Stimulated activated CD4-positive, alpha-beta T cell treated with anti-CD3 and anti-CD28 coated beads, Interleukin-12 subunit alpha, Interleukin-12 subunit beta, amount 100 ng/mL, for 48 hours (primary cell): ENCODE results near the gene COL23A1.
"Not testable (repeated sequence)": the region's sequence is repeated elsewhere in the genome, so short reads cannot be mapped to it uniquely, and the experiment has no call there.

Experiments used
- DNase-seq, 3 donors: peaks; one replicate each; pipeline ENCODE4 v3.0.0-alpha.2; 2020; ENCODE audit warnings: low read depth in 2 of 3, low spot score in 1 of 3

COL23A1 gene

DNA sequence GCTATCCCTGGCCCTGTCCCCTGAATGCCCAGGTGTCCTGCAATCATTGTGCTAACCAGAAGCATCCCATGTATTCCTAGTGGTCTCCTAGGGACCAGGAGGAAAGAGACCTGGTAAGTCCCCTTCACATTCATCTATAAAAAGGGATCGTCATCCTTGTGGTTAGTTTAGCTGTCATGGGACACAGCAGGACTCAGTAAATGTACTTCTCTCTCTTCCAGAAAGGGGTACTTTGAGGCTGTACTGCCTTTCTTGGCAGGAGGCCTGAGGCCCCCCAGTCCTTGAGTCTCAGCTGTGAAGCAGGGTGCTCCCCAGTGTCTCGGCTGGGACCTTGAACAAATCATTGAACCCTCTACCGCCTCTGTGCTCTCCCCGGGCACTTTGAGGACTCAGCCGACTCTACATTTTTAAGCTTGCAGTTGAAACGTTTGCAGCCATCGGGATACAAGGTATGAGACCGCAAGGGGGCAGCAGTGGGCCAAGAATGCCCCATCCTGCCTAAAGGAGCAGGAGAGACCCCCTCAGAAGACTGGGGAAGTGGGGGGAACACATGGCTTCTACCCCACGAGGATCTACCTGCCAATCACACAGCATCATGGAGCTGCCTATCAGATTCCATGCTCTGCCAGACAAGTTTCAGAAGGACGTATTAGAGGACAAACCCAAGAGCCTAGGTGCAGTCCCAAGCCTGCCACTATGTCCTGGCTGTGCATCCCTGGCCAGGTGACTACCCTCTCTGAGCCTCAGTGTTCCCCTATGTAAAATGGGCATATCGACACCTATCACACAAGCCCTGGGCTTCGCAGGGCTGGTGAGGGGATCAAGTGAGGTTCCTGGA is 355.2 kb downstream of the COL23A1 start:
- peak; percentile 51 to 75 (median 64) for DNase-seq

DNA sequence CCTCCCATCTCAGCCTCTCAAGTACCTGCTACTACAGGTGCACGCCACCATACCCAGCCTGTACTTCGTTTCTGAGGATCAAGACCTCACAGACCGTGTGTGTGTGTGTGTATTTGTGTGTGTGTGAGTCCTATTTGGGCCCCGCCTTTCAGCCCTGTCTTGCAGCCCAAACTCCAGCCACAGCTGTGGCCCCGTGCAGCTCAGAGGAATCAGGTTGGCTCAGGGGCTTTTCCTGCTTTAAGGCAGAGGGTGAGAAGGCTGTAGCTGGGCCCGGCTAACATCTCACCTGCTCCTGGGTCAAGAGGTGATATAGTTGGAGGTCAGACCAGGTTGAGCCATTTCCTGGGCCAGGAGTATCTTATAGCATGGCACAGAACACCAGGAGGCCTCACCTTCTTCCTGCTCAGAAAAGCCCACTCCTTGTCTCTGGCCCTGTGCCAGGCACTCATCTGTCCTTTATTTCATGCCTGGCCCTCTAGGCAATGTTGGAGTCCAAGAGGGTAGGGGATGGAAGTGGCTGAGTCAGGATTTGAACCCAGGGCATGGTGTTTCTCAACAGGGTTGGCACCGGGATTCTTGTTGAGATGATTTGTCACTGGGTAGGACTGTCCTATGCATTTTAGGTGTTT is 356.0 kb downstream of the COL23A1 start:
- DNase-seq: no peak

DNA sequence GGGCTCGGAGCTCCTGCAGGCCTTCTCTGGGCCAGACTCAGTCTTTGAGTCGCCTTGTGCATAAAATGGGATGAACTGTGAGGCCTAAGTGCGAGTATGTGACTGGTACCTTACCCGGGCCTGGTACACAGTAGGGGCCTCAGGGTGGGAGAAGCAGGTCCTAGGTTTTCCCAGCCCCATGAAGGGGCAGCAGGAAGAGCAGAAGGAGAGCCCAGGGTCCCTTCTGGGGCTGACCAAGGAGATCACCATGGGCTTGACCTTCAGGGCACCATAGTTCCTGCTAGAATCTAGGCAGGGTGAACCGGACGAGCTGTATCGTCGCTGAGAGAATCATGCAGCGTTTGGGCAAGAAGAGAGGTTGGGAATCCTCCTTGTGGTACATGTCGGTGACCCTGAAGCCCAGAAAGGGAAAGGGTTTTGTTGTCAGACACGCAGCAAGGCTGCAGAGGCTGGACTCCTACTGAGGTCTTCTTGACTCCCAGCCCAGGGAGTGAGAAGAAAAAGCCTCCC is 357.2 kb downstream of the COL23A1 start:
- DNase-seq: no peak

DNA sequence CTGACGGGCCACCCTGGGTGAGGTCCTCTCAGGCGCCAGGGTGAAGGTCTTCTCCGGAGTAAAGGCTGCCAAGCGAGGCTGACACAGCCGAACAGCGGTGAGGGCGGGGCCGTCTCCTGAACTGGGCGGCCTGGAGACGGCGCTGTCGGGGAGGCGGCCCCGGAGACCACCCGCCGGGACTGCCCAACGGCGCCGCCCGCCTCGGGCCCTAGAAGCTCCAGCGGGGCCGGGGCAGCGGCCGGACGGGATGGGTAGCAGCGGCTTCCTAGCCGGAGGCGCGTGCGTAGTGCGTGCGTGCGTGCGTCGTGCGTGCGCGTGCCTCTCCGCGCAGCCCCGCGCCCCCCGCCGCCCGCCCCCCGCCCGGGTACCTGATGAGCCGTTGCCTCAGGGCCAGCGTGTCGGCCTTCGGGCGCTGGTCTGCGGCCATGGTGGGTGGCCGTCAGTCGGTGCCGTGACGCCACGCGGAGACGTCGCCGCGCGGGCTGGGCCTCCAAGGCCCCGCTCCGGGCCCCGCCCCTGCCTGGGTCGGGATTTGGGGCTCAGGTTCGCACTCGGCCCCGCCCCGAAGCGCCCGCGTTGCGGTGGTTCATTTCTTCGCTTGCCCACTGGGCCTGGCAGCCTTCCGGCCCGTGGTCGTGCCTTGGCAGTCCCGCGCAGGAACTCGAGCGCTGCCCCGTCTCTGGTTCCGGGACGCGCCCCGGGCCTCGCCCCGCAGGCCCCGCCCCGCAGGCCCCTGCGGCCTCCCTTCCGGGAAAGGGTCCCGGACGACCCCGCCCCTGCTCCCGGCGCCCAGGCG is 357.9 kb downstream of the COL23A1 start, which contains the start of gene PHYKPL:
Gene PHYKPL, minus strand, starts transcription at position 679 of the 796 bp plus-strand sequence. Its CDS starts 252 bp downstream, at position 427.
- peak; percentile 39 to 65 (median 52) for DNase-seq

DNA sequence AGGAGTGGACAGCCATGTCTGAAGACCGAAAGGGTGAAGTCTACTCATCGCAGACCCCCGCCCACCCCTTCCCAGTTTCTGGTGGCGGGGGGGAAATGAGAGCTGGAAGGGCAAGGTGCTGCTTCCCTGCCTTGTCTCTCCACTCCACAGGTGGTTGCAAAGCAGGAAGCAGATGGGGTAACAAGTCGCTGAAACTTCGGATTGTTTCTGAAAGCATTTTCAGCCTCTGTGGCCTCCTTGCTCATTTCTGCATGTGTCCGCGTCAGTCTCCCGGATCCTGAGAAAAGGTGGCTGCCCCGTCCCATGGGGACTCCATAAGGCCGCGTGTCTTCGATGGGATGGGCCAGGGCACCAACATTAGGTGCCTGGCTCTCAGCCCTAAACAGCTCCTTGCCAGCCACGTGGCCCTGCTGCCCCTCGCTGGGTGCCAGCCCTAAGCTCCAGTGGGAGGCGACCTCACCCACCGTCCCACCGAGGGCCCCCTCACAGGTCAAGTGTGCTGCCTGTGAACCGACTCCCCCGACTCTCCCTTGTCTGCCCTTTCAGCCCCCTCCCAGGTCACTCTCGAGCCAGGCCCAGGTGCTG is 358.6 kb downstream of the COL23A1 start:
- DNase-seq: no peak

DNA sequence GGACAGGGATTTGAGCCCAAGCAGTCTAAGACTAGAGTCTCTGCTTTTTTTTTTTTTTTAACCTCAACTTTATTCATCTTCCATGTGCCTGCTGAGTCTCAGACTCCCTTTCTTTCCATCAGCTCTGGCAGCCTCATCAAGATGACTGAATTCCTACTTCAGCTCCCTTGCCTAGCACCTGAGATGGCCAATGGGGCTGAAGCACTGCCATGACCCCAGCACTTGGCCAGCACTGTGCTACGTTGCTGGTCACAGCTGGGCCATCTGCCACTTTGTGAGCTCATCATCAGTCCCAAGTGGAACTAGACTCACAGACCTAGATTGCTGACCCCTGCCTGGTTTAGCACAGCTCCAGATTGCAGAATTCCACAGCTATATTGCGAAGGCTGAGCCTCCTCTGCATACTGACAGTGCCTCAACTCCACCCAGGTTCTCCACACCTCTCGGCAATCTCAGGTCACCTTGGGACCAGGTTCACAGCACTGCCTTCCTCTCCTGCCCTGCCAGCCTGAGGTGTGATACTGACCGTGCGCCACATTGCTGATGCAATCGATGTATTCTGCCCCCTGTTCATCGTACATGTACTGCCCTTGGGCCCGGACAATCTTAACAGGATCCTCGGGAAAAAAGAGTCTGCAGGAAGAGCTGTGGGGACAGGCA is 359.2 kb downstream of the COL23A1 start:
- DNase-seq: no peak

DNA sequence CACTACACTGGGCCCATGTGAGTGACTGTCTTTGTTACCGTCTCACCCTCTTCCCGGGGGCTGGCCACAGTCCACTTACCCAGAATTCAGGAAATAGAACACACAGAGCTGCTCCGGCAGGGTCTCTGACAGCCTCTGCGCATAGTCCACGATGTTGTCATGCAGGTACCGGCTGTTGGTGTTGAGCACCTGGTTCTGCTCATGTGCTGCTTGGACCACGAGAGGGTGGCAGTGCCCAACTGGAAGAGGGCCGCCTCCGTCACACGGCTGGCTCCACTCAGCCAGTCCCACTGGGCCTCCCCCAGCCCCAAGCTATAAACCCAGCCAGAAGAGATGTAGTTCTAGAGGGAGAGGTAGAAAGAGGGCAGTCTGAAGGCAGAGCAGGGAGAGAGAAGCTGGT is 360.3 kb downstream of the COL23A1 start:
- no peak for DNase-seq

DNA sequence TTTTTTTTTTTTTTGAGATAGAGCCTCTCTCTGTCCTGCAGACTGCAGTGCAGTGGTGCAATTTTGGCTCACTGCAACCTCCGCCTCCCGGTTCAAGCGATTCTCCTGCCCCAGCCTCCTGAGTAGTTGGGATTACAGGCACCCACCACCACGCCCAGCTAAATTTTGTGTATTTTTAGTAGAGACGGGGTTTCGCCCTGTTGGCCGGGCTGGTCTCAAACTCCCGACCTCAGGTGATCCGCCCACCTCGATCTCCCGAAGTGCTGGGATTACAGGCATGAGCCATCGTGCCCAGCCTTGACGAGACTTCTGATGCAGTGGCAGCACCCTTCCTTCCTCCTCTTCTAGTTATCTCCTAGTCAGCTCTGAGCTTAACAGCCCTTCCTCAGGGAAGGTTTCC is 361.1 kb downstream of the COL23A1 start:
- DNase-seq: not testable (repeated sequence)

DNA sequence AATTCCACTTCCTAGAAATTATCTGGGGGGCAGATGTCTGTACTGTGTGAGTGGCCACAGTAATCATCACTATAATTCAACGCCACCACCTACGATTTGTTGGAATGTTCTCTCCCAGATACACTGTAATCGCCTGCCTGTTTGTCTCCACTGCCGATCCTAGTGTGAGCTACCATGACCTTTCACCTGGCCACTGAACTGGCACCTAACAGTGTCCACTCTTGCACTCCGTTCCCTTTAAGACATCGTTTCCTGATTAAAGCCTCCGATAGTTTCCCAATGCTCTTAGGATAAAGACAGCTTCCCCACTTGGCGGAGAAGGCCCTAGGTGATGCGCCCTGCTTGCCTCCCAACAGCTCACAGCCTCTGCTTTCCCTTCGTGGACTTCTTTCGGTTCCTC is 361.6 kb downstream of the COL23A1 start:
- DNase-seq: no peak

DNA sequence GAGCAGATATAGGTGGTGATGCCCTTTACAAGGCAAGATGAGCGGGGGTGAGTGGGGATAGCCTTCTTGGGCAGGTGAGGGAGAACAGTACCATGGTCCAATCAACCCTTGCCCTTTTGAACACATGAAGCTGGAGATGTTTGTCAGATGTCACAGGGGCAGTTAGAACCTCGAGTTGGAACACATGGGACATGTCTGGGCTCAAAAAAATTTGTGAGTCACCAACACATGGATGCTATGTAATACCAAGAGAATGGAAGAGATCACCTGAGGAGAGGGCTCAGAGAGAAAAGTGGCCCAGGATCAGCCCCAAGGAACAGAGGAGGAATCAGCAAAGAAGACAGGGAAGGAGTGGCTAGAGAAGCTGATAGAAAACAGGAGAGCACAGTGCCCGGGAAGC is 362.3 kb downstream of the COL23A1 start:
- no peak for DNase-seq

DNA sequence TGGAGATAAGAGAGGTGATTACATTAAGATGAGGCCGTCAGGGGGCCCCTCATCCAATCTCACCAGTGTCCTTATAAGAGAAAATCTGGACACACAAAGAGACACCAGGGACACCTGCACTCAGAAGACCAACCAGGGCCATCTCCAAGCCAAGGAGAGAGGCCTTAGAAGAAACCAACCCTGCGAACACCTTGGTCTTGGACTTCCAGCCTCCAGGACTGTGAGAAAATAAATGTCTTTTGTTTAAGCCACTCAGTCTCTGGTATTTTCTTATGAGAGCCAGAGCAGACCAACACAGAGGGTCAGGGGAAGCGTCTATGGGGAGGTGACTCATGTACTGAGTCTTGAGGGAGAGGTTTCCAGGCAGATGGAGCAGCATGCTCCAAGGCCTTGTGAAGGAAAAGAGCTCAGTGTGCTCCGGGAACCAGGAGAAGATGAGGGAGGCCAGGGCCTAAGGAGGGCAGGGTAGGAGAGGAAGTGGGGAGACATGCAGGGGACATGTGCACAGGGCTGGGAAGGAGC is 363.0 kb downstream of the COL23A1 start:
- DNase-seq: no peak

DNA sequence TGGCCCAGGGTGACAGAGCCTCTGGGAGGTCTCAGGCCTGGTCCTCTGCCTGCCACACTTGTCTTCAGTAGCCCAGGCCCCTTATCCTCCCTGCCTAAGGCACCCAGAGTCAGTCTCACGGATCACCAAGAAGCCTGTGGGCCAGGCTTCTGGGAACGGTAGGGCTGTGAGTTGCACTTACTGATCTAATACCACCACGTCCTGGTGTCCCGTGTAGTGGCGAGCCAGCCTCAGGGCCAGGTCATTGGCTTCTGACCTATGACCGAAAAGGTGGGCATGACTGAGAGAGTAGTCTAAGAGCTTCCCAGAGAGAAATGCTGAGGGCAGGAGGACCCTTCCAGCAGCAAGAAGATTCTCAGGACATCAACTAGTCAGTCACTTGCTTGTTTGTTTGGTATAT is 365.0 kb downstream of the COL23A1 start:
- no peak for DNase-seq

DNA sequence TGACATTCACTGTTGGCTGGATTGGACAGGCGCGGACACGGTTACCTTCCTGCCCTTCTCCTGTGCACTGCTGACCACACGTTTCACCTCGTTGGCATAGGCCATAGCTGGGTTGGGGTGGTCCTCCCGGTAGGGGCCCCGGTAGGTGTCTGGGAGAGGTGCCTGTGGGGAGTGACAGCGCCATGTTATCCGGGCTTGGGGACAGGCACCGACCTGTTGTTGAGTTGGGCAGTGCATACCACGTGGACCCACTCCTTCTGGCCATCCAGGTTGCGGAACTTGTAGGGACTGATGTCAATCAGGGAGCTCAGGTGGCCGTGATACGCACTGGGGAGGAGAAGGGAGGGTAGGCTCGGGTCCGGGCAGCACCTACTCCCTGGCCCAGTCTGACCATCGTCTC is 365.8 kb downstream of the COL23A1 start:
- DNase-seq: no peak

DNA sequence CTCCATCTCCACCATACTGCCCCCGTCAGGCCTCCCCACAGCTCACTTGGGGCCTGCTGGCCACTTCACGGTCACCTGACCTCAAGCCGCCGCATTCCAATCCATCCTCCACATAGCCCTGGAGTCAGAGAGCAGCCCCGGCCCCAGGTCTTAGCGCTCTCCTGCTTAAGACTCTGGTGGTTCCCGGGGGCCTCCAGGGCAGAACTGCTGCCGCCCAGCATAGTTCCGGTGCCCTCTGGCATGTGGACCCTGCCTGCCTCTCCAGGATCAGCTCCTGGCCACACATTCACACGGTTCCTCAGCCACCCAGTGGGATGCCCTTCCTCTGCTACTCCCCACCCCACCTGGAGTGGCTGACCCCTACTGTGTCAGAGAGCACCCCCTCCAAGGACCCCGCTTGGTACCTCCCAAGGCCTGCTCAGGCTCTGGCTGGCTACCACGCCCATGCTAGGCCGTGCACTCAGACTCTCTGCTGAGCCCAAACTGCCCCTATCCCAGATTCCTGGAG is 366.3 kb downstream of the COL23A1 start:
- no peak for DNase-seq

DNA sequence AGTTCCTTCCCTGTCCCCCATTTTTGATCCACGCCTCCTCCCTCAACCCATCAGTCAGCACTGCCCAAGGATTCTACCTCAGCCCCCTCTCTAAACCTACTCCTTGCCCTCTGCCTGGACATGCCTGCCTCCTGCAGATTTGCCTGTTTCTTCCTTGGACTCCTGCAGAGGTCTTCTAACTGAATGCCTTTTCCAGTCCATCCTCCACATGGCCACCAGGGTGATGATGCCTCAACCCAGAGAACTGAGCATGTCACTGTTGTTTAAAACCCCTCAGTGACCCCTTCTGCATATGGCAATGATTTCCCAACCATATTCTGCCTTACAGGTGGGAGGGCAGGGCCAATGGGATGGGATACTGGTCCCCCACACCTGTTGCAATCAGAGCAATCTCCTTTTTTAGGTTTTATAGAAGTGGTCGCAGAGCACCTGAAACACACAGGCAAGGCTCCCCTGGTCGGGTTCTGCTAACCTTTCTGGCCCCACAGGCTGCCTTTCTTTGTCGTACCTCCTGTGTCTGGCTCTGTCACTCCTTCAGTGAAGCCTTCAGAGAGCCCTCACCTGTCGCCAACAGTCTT is 366.9 kb downstream of the COL23A1 start:
- DNase-seq: no peak

DNA sequence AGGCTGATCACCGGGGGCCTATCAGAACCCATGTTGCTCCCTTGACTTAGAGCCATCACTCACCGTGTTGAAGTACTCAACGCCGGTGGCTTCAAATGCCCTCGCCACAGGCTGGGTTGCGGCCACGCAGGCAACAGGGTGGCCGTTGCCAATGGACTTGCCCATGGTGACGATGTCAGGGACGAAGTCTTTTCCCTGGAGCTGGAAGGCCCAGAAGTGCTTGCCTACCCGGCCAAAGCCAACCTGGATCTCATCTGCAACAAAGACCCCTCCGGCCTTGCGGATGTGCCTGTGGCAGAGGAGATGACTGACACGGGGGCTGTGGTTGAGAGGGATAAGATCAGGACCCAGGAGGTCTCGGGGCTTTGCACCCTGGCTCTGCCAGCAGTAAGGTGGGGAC is 367.9 kb downstream of the COL23A1 start:
- no peak for DNase-seq

DNA sequence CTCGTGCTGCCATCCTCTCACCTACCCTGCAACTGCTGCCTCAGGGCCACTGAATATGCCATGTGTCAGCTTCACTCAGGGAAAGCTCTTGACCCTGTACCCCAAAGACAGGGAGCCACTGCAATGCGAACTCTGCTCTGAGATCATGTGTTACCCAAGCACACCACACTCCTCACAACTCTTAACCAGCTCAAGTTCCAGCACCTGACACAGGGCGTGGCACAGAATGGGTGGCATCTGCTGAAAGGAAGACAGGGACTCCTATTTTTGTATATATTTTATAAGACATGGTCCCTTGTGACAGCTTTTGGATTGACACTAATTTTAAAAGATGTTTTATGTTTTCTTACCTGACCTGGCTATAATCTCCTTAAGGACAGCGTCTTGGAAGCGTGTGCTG is 368.3 kb downstream of the COL23A1 start:
- no peak for DNase-seq

DNA sequence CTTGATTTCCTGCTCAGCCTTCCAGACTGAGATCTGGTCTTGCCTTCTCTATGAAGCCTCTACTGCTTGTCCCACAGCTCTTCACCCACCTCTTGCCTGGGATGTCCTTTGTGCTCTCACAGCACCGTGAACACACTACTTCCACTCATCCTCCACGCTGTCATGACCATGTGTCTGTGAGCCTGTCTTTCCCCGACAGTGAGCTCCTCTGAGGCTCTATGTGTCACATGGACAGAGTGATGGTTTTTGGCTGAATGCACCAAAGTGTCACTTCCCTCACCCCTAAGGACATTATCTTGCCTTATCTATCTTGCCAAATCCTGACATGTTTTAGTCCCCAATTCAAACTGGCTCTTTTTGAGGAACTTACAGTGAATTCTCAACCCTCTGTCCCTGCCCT is 368.9 kb downstream of the COL23A1 start:
- DNase-seq: no peak

DNA sequence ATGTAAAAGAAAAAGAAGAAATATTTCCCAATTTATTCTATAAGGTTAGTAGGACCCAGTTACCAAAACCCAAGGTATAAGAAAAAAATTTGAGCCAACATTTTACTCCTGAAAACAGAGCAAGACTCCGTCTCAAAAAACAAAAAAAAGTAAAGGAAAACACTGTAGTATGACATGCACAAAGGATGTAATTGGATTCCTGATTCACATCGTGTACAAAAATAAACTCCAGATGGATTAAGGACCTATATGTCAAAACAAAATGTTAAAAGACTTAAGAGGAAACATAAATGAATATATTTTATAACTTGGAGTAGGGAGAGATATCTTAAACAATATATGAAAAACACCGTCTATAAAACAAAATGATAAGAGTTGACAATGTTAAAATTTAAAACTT is 371.4 kb downstream of the COL23A1 start:
- DNase-seq: no peak

DNA sequence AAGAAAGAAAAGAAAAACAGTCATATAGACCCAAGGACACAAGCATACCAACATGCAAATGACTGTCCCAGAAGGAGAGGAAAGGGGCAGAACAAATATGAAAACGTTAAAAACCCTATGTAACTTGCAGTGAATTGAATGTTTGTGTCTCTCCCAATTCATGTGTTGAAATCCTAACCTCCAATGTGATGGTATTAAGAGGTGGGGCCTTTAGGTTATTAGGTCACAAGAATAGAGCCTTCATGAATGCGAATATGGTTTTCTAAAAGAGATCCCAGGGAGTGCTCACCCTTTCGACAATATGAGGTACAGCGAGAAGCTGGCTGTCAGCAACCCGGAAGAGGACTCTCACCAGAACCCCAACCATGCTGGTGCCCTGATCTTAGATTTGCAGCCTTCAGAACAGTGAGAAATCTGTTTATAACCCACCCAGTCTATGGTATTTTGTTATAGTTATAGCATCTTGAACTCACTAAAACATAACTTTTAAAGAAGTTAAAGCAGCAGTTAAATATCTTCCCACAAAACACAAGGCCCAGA is 371.9 kb downstream of the COL23A1 start:
- DNase-seq: no peak
